Hepatocyte (in vitro differentiated cells): ENCODE data around the gene TNN. TPM values are rescaled to one million over a fixed set of nuclear protein-coding genes. Genes with fewer than 3 reads are reported as not detected.

Source experiments
- DNase-seq: peaks from one replicate; pipeline ENCODE4 v3.0.0-alpha.2; 2016; ENCODE audit warnings: low spot score
- H2AFZ ChIP-seq: fragments of 200-600 bp; sonication (generic); 2 replicates; pipeline ENCODE4 v1.6.0; 2016; ENCODE audit warnings: antibody characterized with exemption, mild to moderate bottlenecking
- H3K27ac ChIP-seq: fragments of 200-600 bp; sonication (generic); 2 replicates; pipeline ENCODE4 v1.5.1; 2016; ENCODE audit warnings: mild to moderate bottlenecking
- H3K27me3 ChIP-seq: fragments of 200-600 bp; sonication (generic); 2 replicates; pipeline ENCODE4 v1.6.1; 2016
- H3K36me3 ChIP-seq: fragments of 200-600 bp; sonication (generic); replicated peaks from 2 replicates; pipeline ENCODE4 v1.5.1; 2016; ENCODE audit warnings: low read depth; ENCODE audit not compliant: insufficient read depth
- H3K4me1 ChIP-seq: fragments of 200-600 bp; sonication (generic); 2 replicates; pipeline ENCODE4 v1.5.1; 2016; ENCODE audit warnings: mild to moderate bottlenecking, moderate library complexity; ENCODE audit not compliant: insufficient read depth
- H3K4me2 ChIP-seq: fragments of 200-600 bp; sonication (generic); 2 replicates; pipeline ENCODE4 v1.6.0; 2016
- H3K4me3 ChIP-seq: fragments of 200-600 bp; sonication (generic); 2 replicates; pipeline ENCODE4 v1.5.1; 2016; ENCODE audit warnings: mild to moderate bottlenecking
- H3K79me2 ChIP-seq: fragments of 200-600 bp; sonication (generic); 2 replicates; pipeline ENCODE4 v1.6.0; 2017; ENCODE audit warnings: mild to moderate bottlenecking
- H3K9me2 ChIP-seq: fragments of 200-600 bp; sonication (generic); replicated peaks from 2 replicates; pipeline ENCODE4 v1.6.0; 2017; ENCODE audit warnings: mild to moderate bottlenecking; ENCODE audit not compliant: insufficient read depth
- H3K9me3 ChIP-seq: fragments of 200-600 bp; sonication (generic); 2 replicates; pipeline ENCODE4 v1.5.1; 2016; ENCODE audit warnings: low read depth, mild to moderate bottlenecking
- H4K20me1 ChIP-seq: fragments of 200-600 bp; sonication (generic); 2 replicates; pipeline ENCODE4 v1.6.0; 2016; ENCODE audit warnings: mild to moderate bottlenecking; ENCODE audit not compliant: insufficient read depth, poor library complexity, severe bottlenecking
- EZH2 ChIP-seq: fragments of 200-600 bp; sonication (generic); IDR thresholded peaks from 2 replicates; pipeline ENCODE4 v1.6.1; 2016; ENCODE audit warnings: antibody characterized with exemption, mild to moderate bottlenecking, borderline replicate concordance
- EZH2phosphoT487 ChIP-seq: fragments of 200-600 bp; sonication (generic); IDR thresholded peaks from one replicate; pipeline ENCODE4 v1.6.1; 2018; ENCODE audit warnings: antibody characterized with exemption, mild to moderate bottlenecking, low read depth, moderate library complexity; ENCODE audit not compliant: unreplicated experiment, severe bottlenecking
- WGBS: methylation state at CpG from one replicate; pipeline ENCODE4 v1.1.6; 2016; ENCODE audit warnings: low lambda C conversion rate; ENCODE audit errors: missing lambda C conversion rate; 5-methylcytosine and 5-hydroxymethylcytosine counted together
- polyA plus RNA-seq: library from polyadenylated mRNA; unstranded; fragments of >200 nt; fragmentation: Nextera tagmentation; extraction: Ambion mirVana; gene quantifications from 2 replicates; pipeline ENCODE4 v1.2.1, GENCODE V29; 2016
- total RNA-seq: library from RNA; depleted of rRNA; stranded (reverse); fragments of >200 nt; gene quantifications from 2 replicates; pipeline ENCODE4 v1.2.3, GENCODE V29; 2014
- TF ChIP-seq, protein P1 (sequence below): fragments of 200-600 bp; sonication (generic); IDR thresholded peaks from 2 replicates; pipeline ENCODE4 v1.5.1; 2016; ENCODE audit warnings: antibody characterized with exemption, mild to moderate bottlenecking; ENCODE audit not compliant: poor library complexity

TNN gene
- total and polyA plus RNA-seq, 2 experiments from 2014 or later, result 0.33 to 0.51 TPM

DNA sequence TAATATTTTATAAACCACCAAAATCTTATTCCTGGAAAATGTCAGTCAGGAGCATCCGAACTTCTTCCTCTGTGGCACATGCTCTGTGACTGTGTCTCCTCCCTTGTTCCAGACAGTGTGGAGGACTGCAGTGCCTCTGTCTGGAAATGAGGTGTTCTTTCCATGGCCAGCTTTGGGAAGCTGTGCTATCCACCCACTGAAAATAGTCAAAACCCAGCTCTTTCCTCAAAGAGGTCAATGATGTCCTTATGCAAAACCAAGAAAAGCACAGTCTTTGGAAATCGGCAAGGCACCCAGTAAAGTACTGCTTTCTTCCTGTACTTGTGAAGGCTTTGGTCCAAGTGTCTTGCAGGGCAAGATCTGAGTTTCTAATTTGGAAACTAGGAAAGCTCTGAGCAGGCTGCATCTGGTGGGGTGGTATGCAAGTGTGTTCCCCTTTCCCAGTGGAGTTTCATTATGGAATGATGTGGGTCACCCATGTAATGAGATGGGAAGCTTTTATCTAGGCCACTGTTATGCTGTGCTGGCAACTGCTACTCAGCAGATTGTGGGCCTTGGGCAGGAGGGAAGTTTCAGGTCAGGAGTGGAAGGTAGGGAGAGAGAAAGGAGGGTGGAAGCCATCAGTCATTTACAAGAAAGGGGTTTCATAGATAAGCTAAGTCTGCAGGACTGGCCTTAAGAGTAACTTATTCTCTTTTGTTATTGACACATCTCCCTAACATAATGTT, 119.0 kb downstream of the TNN start:
- no peaks in the 10 kb centered on the region for H3K9me3 ChIP-seq
- no peak overlapping the region for H3K4me2 ChIP-seq
- whole genome bisulfite sequencing, result 90% methylated on average over 2 of the region's 2 CpGs
- H3K4me1 ChIP-seq, result no peaks in the 10 kb centered on the region
- H3K9me2 ChIP-seq, result no peaks in the 10 kb centered on the region
- no peak for TF ChIP-seq EZH2phosphoT487
- H3K36me3 ChIP-seq, result no peaks in the 10 kb centered on the region
- H3K27ac ChIP-seq, result no peak overlapping the region
- H3K79me2 ChIP-seq, result peaks cover 9% of the 10 kb centered on the region
- H3K4me3 ChIP-seq, result no peak overlapping the region
- H2AFZ ChIP-seq, result no peak overlapping the region
- H3K27me3 ChIP-seq, result no peaks in the 10 kb centered on the region
- H4K20me1 ChIP-seq, result no peaks in the 10 kb centered on the region
- DNase-seq, result no peak

DNA sequence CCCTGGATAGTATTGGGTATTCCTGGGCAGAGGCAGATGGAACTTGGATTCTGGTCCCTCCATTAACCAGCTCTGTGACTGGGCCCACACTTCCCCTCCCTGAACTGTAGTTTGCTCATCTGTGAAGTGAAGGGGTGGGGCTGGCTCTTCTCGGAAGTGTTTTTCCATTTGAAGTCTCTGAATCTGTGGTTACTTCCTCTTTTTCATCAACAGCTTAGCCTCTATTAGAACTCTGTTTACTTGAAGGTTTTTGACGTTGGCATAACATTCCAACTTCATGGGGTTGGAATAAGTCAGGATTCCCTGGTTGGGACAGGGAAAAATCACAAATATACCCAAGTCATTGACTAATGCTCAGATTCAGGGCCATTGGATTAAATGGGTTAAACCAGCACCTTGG, 121.3 kb downstream of the TNN start:
- Histone ChIP-seq H3K36me3 (no peaks in the 10 kb centered on the region), H4K20me1 (no peaks in the 10 kb centered on the region), H3K27me3 (no peaks in the 10 kb centered on the region), H3K79me2 (peaks cover 9% of the 10 kb centered on the region), H3K9me3 (no peaks in the 10 kb centered on the region), H3K27ac (no peak overlapping the region), H3K9me2 (no peaks in the 10 kb centered on the region), H3K4me3 (no peak overlapping the region), H3K4me1 (no peaks in the 10 kb centered on the region), H2AFZ (no peak overlapping the region), H3K4me2 (no peak overlapping the region)
- TF ChIP-seq EZH2phosphoT487, result no peak
- TF ChIP-seq, protein P1, sequence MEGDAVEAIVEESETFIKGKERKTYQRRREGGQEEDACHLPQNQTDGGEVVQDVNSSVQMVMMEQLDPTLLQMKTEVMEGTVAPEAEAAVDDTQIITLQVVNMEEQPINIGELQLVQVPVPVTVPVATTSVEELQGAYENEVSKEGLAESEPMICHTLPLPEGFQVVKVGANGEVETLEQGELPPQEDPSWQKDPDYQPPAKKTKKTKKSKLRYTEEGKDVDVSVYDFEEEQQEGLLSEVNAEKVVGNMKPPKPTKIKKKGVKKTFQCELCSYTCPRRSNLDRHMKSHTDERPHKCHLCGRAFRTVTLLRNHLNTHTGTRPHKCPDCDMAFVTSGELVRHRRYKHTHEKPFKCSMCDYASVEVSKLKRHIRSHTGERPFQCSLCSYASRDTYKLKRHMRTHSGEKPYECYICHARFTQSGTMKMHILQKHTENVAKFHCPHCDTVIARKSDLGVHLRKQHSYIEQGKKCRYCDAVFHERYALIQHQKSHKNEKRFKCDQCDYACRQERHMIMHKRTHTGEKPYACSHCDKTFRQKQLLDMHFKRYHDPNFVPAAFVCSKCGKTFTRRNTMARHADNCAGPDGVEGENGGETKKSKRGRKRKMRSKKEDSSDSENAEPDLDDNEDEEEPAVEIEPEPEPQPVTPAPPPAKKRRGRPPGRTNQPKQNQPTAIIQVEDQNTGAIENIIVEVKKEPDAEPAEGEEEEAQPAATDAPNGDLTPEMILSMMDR, result no peak
- no peak for TF ChIP-seq EZH2
- DNase-seq, result no peak
- 55% methylated on average over 2 of the region's 2 CpGs for WGBS

DNA sequence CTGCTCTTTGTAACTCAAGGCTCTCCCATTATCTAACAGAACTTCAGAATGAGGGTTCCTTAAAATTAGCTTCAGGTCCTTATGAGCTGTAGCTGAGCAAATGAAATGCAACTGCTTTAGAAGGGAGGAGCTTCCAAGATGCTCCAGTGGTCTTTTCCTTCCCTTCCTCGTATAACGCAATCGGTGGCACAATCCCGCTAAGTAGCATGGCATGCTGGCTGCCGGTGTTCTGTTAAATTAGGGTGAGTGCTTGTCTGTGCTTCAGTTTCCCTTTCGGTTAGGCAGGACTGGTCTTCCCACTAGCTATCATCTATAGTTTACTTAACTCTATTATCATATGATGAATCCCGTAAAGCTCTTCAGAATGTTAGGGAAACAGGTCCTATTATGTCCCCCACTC, 124.0 kb downstream of the TNN start:
- H3K27ac ChIP-seq, result peak overlapping the region; percentile 87
- DNase-seq, result no peak

DNA sequence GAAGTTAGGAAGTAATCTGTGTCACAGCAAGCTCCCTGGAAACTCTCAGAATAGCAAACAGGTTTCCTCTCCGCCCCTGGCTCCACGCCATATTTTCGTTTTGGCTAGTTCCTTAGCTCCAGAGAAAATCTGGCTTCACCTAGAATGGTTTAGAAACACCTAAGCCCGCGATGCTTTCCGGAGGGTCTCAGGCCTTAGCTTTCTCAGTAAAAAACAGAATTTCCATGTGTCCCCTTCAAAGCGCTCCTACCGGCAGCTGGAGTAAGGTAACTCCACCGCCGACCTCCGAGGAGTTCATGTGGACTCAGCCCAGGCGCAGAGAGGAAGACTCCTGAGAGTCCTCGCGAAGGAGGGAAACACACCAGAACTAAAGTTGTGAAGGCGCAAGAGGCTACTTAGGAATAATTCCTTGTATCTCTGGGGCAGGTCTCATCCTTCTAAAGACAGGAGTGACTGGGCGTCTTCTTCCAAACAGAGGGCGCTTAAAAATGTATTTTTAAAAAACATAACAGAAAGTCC, 124.5 kb downstream of the TNN start:
- Histone ChIP-seq H3K9me3 (no peaks in the 10 kb centered on the region), H3K27me3 (no peaks in the 10 kb centered on the region), H3K9me2 (no peaks in the 10 kb centered on the region), H3K27ac (peak overlapping the region; percentile 87), H4K20me1 (no peaks in the 10 kb centered on the region), H3K79me2 (peaks cover 9% of the 10 kb centered on the region), H3K4me2 (peak overlapping the region; percentile 88), H3K4me3 (peak overlapping the region; percentile 68), H2AFZ (peak overlapping the region; percentile 81), H3K4me1 (no peaks in the 10 kb centered on the region), H3K36me3 (no peaks in the 10 kb centered on the region)
- peak; percentile 70 for DNase-seq
- no peak for TF ChIP-seq EZH2phosphoT487
- TF ChIP-seq, protein P1, result no peak
- no peak for TF ChIP-seq EZH2
- 2% methylated on average over 17 of the region's 17 CpGs for whole genome bisulfite sequencing

More for the DNA sequence above, 124.0 kb downstream of the TNN start:
- peak overlapping the region; percentile 68 for H3K4me3 ChIP-seq
- peaks cover 9% of the 10 kb centered on the region for H3K79me2 ChIP-seq
- no peaks in the 10 kb centered on the region for H3K9me3 ChIP-seq
- H2AFZ ChIP-seq, result peak overlapping the region; percentile 81
- 15% methylated on average over 7 of the region's 7 CpGs for WGBS
- no peaks in the 10 kb centered on the region for H3K4me1 ChIP-seq
- H3K27me3 ChIP-seq, result no peaks in the 10 kb centered on the region
- peak overlapping the region; percentile 88 for H3K4me2 ChIP-seq
- TF ChIP-seq EZH2phosphoT487, result no peak
- TF ChIP-seq, protein P1, result no peak
- TF ChIP-seq EZH2, result no peak
- no peaks in the 10 kb centered on the region for H3K9me2 ChIP-seq
- no peaks in the 10 kb centered on the region for H3K36me3 ChIP-seq
- no peaks in the 10 kb centered on the region for H4K20me1 ChIP-seq
